ENCODE results near the gene DMTF1. TPM values are rescaled to one million over a fixed set of nuclear protein-coding genes. Genes with fewer than 3 reads are reported as not detected.
A peak's percentile ranks its signal among the peaks of the same experiment; 100 is the strongest.

The DMTF1 gene
- total and polyA plus RNA-seq, 2 of the 4 experiments (the other 2 are of a cell fraction) = 59.0 to 69.0 TPM

DNA sequence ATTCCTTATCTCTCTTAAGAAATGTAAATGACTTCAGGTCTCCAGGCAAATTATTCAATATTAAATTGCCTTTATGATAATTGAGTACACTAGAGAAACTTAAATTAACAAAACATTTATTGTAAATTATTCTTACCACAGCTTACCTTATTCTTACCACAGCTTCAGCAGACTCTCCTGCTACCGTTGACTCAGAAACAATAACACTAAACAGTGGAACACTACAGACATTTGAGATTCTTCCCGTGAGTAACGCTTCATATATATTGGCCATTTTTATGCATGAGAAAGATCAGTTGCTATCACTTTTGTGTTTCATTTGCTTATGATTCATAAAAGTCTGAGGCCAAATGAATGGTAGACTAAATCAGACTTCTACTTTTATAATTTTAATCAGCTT is 38.5 kb downstream of the DMTF1 start:
- Histone ChIP-seq H2BK120ac (ENCODE audit: low read depth, low read length) (no peak overlapping the region), H2BK15ac (ENCODE audit: low read depth, low read length) (no peak overlapping the region), H4K91ac (ENCODE audit: insufficient read depth, low read depth, low read length) (no peak overlapping the region), H3K4me1 (ENCODE audit: control insufficient read depth, insufficient read depth, low read length) (no peaks in the 10 kb centered on the region), H3K9ac (ENCODE audit: low read depth, low read length) (no peak overlapping the region), H4K8ac (ENCODE audit: low read depth in 2 of 2, low read length in 2 of 2) (no peak overlapping the region), H3K14ac (replicated peaks; ENCODE audit: low read depth, low read length) (no peak overlapping the region), H3K23ac (ENCODE audit: low read depth, low read length) (no peak overlapping the region), H2BK20ac (ENCODE audit: low read depth, low read length) (no peak overlapping the region), H3K36me3 (ENCODE audit: control insufficient read depth, insufficient read depth, low read length) (peaks cover 42% of the 10 kb centered on the region), H2BK5ac (ENCODE audit: low read depth, low read length, poor library complexity, severe bottlenecking) (no peak overlapping the region), H3K4me2 (ENCODE audit: low read depth, low read length) (no peak overlapping the region), H3K27ac (ENCODE audit: insufficient read depth, low read length) (no peak overlapping the region), H3K18ac (ENCODE audit: low read depth, low read length) (no peak overlapping the region), H4K5ac (ENCODE audit: low read depth, low read length) (no peak overlapping the region), H2AK9ac (replicated peaks; ENCODE audit: low read depth, low read length, poor library complexity) (no peak overlapping the region), H3K56ac (ENCODE audit: extremely low read depth, insufficient read depth, low read length) (no peak overlapping the region), H2AK5ac (ENCODE audit: low read depth, low read length) (no peak overlapping the region), H3K4me3 (ENCODE audit: insufficient read depth, low read depth, low read length) (no peak overlapping the region), H3K4ac (ENCODE audit: low read depth, low read length) (no peak overlapping the region), H3K79me1 (ENCODE audit: low read depth in 1 of 2, low read length in 2 of 2) (peaks cover 3 to 14% of the 10 kb centered on the region in 2 experiments; a peak in 3 of 4 replicates), H2AFZ (replicated peaks; ENCODE audit: low read length, poor library complexity) (no peak overlapping the region), H3K9me1 (ENCODE audit: insufficient read depth, low read length) (no peaks in the 10 kb centered on the region), H3K27me3 (ENCODE audit: control insufficient read depth, insufficient read depth, low read length) (no peaks in the 10 kb centered on the region), H4K20me1 (ENCODE audit: insufficient read depth, low read length) (no peaks in the 10 kb centered on the region), H3K9me3 (ENCODE audit: control insufficient read depth, insufficient read depth, low read length) (no peaks in the 10 kb centered on the region)
- in situ Hi-C loops (cut with MboI; ENCODE audit: low sequenced_read_pairs) = no loop called here
- no TSS peak for BruUV-seq (replicated peaks)
- CTCF ChIA-PET = no interaction called here
- no CpG with 5 or more reads among the region's 3 CpGs for WGBS, 2 experiments (ENCODE audit: extremely low coverage in 2 of 2, insufficient read length in 1 of 2)
- DNase-seq = peak; percentile 2
- no peak for ATAC-seq (ENCODE audit: low read depth)
- dilution Hi-C loops (cut with HindIII; ENCODE audit: low sequenced_read_pairs, unreplicated experiment) = no loop called here
- TF ChIP-seq, protein P1, sequence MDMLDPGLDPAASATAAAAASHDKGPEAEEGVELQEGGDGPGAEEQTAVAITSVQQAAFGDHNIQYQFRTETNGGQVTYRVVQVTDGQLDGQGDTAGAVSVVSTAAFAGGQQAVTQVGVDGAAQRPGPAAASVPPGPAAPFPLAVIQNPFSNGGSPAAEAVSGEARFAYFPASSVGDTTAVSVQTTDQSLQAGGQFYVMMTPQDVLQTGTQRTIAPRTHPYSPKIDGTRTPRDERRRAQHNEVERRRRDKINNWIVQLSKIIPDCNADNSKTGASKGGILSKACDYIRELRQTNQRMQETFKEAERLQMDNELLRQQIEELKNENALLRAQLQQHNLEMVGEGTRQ (IDR thresholded peaks at IDR 0.05; ENCODE audit: low read depth, low read length) = no peak
- TF ChIP-seq NFE2L2 (IDR thresholded peaks at IDR 0.05; ENCODE audit: low read depth, low read length) = no peak
- no peak for TF ChIP-seq SMC3 (IDR thresholded peaks at IDR 0.05; ENCODE audit: low read depth, low read length)
- intact Hi-C loops (cut with micrococcal nuclease) = loop anchor here (10.0 kb wide), 1 partner anchor 194 kb away; no protein-coding TSS in a partner anchor
- POLR2A ChIA-PET (ENCODE audit: unreplicated experiment) = no interaction called here

Data from IMR-90 (cell line).